Femur (tissue), 1 donor: ENCODE results near the gene TTYH2.

Source experiments
- DNase-seq: peaks from one replicate; pipeline ENCODE4 v3.0.0-alpha.2; 2017

Gene TTYH2

GRCh38 chr17:74295625-74296547, 82.5 kb downstream of the TTYH2 start:
- DNase-seq = no peak

- DNase-seq = peak; percentile 77
Measured at GRCh38 chr17:74296548-74296936, 83.2 kb downstream of the TTYH2 start.

GRCh38 chr17:74297941-74298340, 84.6 kb downstream of the TTYH2 start:
- DNase-seq = no peak

GRCh38 chr17:74298778-74299177, 85.4 kb downstream of the TTYH2 start:
- peak; percentile 43 for DNase-seq

GRCh38 chr17:74299226-74300009, 86.0 kb downstream of the TTYH2 start:
- DNase-seq = no peak

- no peak for DNase-seq
Measured at GRCh38 chr17:74303305-74303704, 89.9 kb downstream of the TTYH2 start.

GRCh38 chr17:74304184-74304583, 90.8 kb downstream of the TTYH2 start:
- no peak for DNase-seq

- DNase-seq = peak; percentile 51
Measured at GRCh38 chr17:74305865-74306654, 92.7 kb downstream of the TTYH2 start.

GRCh38 chr17:74307984-74308773, 94.8 kb downstream of the TTYH2 start:
- no peak for DNase-seq

- DNase-seq = no peak
Measured at GRCh38 chr17:74309902-74310301, 96.5 kb downstream of the TTYH2 start.
